Mucosa of rectum (tissue), 2 donors: ENCODE results near the gene VEGFA.
A peak's percentile ranks its signal among the peaks of the same experiment; 100 is the strongest.

Experiments used
- H3K27ac ChIP-seq, 2 donors: one replicate each; pipeline ENCODE4 v1.7.0; 2013; ENCODE audit warnings: inconsistent platforms in 2 of 2, low read depth in 2 of 2, low read length in 2 of 2
- H3K27me3 ChIP-seq, 2 donors: one replicate each; pipeline ENCODE4 v1.7.0; 2013; ENCODE audit warnings: low read length in 2 of 2; ENCODE audit not compliant: control insufficient read depth in 2 of 2, insufficient read depth in 2 of 2
- H3K36me3 ChIP-seq, 2 donors: one replicate each; pipeline ENCODE4 v1.7.0; 2013; ENCODE audit warnings: low read length in 2 of 2; ENCODE audit not compliant: control insufficient read depth in 2 of 2, insufficient read depth in 2 of 2
- H3K4me1 ChIP-seq, 2 donors: one replicate each; pipeline ENCODE4 v1.7.0; 2013; ENCODE audit warnings: low read length in 2 of 2, mild to moderate bottlenecking in 1 of 2; ENCODE audit not compliant: control insufficient read depth in 2 of 2, insufficient read depth in 2 of 2
- H3K4me3 ChIP-seq, 2 donors: one replicate each; pipeline ENCODE4 v1.7.0; 2013; ENCODE audit warnings: low read length in 2 of 2
- H3K9ac ChIP-seq, 2 donors: one replicate each; pipeline ENCODE4 v1.7.0; 2013; ENCODE audit warnings: low read length in 2 of 2, low read depth in 1 of 2, mild to moderate bottlenecking in 1 of 2
- H3K9me3 ChIP-seq, 2 donors: one replicate each; pipeline ENCODE4 v1.7.0; 2013; ENCODE audit warnings: low read length in 2 of 2; ENCODE audit not compliant: control insufficient read depth in 2 of 2
- donor health status: healthy.
- donor health status: Normal muscosa, but diverticular disease.

VEGFA gene

GRCh38 chr6:43821101-43821886 is 51.3 kb downstream of the VEGFA start:
- no peaks in the 10 kb centered on the region for H3K27me3 ChIP-seq
- H3K4me1 ChIP-seq: peaks cover 11 to 15% of the 10 kb centered on the region in 2 donors
- H3K9me3 ChIP-seq: no peaks in the 10 kb centered on the region
- H3K4me3 ChIP-seq: no peak overlapping the region
- no peak overlapping the region for H3K9ac ChIP-seq
- no peaks in the 10 kb centered on the region for H3K36me3 ChIP-seq
- no peak overlapping the region for H3K27ac ChIP-seq

GRCh38 chr6:43823390-43823789 is 53.4 kb downstream of the VEGFA start:
- Histone ChIP-seq H3K9me3 (no peaks in the 10 kb centered on the region), H3K27ac (no peak overlapping the region), H3K4me3 (no peak overlapping the region), H3K36me3 (no peaks in the 10 kb centered on the region), H3K4me1 (peaks cover 10 to 11% of the 10 kb centered on the region in 2 donors), H3K27me3 (no peaks in the 10 kb centered on the region), H3K9ac (no peak overlapping the region)

GRCh38 chr6:43823879-43824702 is 54.1 kb downstream of the VEGFA start:
- no peaks in the 10 kb centered on the region for H3K36me3 ChIP-seq
- no peaks in the 10 kb centered on the region for H3K9me3 ChIP-seq
- H3K27ac ChIP-seq: peak overlapping the region; percentile 24 to 43
- peak overlapping the region in 1 of 2 donors; percentile 7 for H3K4me3 ChIP-seq
- H3K4me1 ChIP-seq: peaks cover 10 to 11% of the 10 kb centered on the region in 2 donors
- H3K9ac ChIP-seq: peak overlapping the region; percentile 14 to 52
- no peaks in the 10 kb centered on the region for H3K27me3 ChIP-seq

GRCh38 chr6:43824703-43825064 is 54.7 kb downstream of the VEGFA start:
- no peak overlapping the region for H3K4me3 ChIP-seq
- H3K9ac ChIP-seq: peak overlapping the region; percentile 14 to 52
- H3K27me3 ChIP-seq: no peaks in the 10 kb centered on the region
- peaks cover 10 to 11% of the 10 kb centered on the region in 2 donors for H3K4me1 ChIP-seq
- no peaks in the 10 kb centered on the region for H3K36me3 ChIP-seq
- peak overlapping the region; percentile 24 to 43 for H3K27ac ChIP-seq
- H3K9me3 ChIP-seq: no peaks in the 10 kb centered on the region

- peaks cover 10 to 13% of the 10 kb centered on the region in 2 donors for H3K4me1 ChIP-seq
- H3K9me3 ChIP-seq: no peaks in the 10 kb centered on the region
- no peak overlapping the region for H3K27ac ChIP-seq
- H3K27me3 ChIP-seq: no peaks in the 10 kb centered on the region
- no peak overlapping the region for H3K9ac ChIP-seq
- H3K4me3 ChIP-seq: no peak overlapping the region
- H3K36me3 ChIP-seq: no peaks in the 10 kb centered on the region
These were observed 55.4 kb downstream of the VEGFA start for GRCh38 chr6:43825187-43826115.

GRCh38 chr6:43826730-43827129 is 56.7 kb downstream of the VEGFA start:
- H3K27ac ChIP-seq: no peak overlapping the region
- peaks cover 20 to 25% of the 10 kb centered on the region in 2 donors for H3K4me1 ChIP-seq
- H3K36me3 ChIP-seq: no peaks in the 10 kb centered on the region
- H3K4me3 ChIP-seq: no peak overlapping the region
- no peak overlapping the region for H3K9ac ChIP-seq
- no peaks in the 10 kb centered on the region for H3K9me3 ChIP-seq
- H3K27me3 ChIP-seq: no peaks in the 10 kb centered on the region

GRCh38 chr6:43827898-43828297 is 57.9 kb downstream of the VEGFA start:
- H3K4me3 ChIP-seq: no peak overlapping the region
- no peaks in the 10 kb centered on the region for H3K27me3 ChIP-seq
- H3K36me3 ChIP-seq: no peaks in the 10 kb centered on the region
- H3K27ac ChIP-seq: no peak overlapping the region
- no peaks in the 10 kb centered on the region for H3K9me3 ChIP-seq
- H3K9ac ChIP-seq: no peak overlapping the region
- peaks cover 23 to 26% of the 10 kb centered on the region in 2 donors for H3K4me1 ChIP-seq

GRCh38 chr6:43828711-43829110 is 58.7 kb downstream of the VEGFA start:
- H3K9me3 ChIP-seq: no peaks in the 10 kb centered on the region
- H3K4me1 ChIP-seq: peaks cover 22 to 26% of the 10 kb centered on the region in 2 donors
- H3K27ac ChIP-seq: no peak overlapping the region

GRCh38 chr6:43829470-43829869 is 59.5 kb downstream of the VEGFA start:
- Histone ChIP-seq H3K27ac (no peak overlapping the region), H3K9me3 (no peaks in the 10 kb centered on the region), H3K4me1 (peaks cover 18 to 21% of the 10 kb centered on the region in 2 donors), H3K4me3 (no peak overlapping the region), H3K9ac (no peak overlapping the region), H3K36me3 (no peaks in the 10 kb centered on the region), H3K27me3 (no peaks in the 10 kb centered on the region)

More at GRCh38 chr6:43828711-43829110, 58.7 kb downstream of the VEGFA start:
- Histone ChIP-seq H3K9ac (no peak overlapping the region), H3K27me3 (no peaks in the 10 kb centered on the region), H3K36me3 (no peaks in the 10 kb centered on the region), H3K4me3 (no peak overlapping the region)
